Epithelial cell of proximal tubule (primary cell): ENCODE results near the gene EZH2. TPM values are rescaled to one million over a fixed set of nuclear protein-coding genes. Genes with fewer than 3 reads are reported as not detected.
A peak's percentile ranks its signal among the peaks of the same experiment; 100 is the strongest.

Experiments
- DNase-seq: peaks from one replicate; pipeline ENCODE4 v3.0.0-alpha.2; 2011; ENCODE audit warnings: low read depth
- H3K4me3 ChIP-seq: 2 replicates; pipeline ENCODE4 v1.5.1; 2011; ENCODE audit warnings: low read depth, mild to moderate bottlenecking, low read length
- total RNA-seq: library from RNA; depleted of rRNA; stranded (reverse); fragments of >200 nt; gene quantifications from 2 replicates; pipeline ENCODE4 v1.2.3, GENCODE V29; 2015
- TF ChIP-seq, protein P1 (sequence below): conservative IDR thresholded peaks from 2 replicates; pipeline ENCODE4 v1.5.1; 2012; ENCODE audit warnings: low read depth, mild to moderate bottlenecking, low read length

The EZH2 gene
- 24.9 and 26.5 TPM in 2 replicates for total RNA-seq

DNA sequence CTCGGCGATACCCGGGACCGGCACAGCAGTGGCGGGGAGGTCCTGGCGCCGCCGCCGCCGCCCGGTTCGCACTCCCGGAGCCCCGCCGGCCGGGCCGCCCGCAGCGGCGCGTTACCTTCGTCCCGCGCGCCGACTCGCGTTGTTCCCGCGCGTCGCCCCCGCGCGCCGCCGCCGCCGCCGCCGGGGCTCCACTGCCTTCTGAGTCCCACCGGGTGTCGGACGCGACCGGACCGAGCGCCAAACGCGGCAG is at the start of gene EZH2:
EZH2 (minus strand) TSS at position 243 of the 250 bp plus-strand sequence. CDS start 36,993 bp downstream, outside the sequence.
- DNase-seq: no peak
- TF ChIP-seq, protein P1, sequence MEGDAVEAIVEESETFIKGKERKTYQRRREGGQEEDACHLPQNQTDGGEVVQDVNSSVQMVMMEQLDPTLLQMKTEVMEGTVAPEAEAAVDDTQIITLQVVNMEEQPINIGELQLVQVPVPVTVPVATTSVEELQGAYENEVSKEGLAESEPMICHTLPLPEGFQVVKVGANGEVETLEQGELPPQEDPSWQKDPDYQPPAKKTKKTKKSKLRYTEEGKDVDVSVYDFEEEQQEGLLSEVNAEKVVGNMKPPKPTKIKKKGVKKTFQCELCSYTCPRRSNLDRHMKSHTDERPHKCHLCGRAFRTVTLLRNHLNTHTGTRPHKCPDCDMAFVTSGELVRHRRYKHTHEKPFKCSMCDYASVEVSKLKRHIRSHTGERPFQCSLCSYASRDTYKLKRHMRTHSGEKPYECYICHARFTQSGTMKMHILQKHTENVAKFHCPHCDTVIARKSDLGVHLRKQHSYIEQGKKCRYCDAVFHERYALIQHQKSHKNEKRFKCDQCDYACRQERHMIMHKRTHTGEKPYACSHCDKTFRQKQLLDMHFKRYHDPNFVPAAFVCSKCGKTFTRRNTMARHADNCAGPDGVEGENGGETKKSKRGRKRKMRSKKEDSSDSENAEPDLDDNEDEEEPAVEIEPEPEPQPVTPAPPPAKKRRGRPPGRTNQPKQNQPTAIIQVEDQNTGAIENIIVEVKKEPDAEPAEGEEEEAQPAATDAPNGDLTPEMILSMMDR: no peak
- peak within 1 kb of the TSS; percentile 76 for H3K4me3 ChIP-seq

DNA sequence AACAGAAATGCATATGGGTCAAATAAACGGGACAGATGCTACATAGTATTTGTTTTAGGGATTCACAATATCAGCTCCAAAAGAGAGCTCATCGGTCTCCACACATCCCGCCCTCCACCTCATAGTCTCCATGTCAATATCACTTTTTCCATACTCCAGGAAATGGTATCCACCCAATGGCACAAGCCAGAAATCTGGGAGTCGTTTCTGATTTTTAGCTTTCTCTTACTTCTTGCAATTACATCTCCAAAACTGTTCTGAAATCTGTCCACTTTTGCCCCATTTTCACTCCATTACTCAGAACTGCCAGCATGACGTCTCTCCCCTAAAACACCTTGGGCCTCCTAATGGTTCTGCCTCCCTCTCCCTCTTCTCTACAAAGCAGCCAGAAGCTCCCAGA is 47.4 kb upstream of the EZH2 start:
- no peak overlapping the region for H3K4me3 ChIP-seq
- no peak for DNase-seq
- TF ChIP-seq, protein P1: no peak

DNA sequence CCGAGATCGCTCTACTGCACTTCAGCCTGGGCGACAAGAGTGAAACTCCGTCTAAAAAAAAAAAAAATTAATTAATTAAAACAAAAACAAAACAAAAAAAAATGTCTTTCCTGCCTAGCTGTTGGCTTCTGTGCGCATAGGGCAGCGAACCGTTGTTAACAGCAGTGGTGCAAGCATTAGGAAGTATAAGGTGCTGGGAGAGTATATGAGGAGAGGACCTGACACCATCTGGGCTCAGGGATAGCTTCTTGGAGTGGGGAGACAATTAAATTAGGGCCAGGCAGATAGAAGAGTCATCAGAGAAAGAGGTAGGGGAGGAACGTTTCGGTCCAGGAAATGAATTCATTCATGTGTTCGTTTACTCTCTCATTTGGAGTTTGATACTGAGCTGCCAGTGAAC is 46.2 kb upstream of the EZH2 start:
- no peak for DNase-seq
- TF ChIP-seq, protein P1: no peak
- no peak overlapping the region for H3K4me3 ChIP-seq

DNA sequence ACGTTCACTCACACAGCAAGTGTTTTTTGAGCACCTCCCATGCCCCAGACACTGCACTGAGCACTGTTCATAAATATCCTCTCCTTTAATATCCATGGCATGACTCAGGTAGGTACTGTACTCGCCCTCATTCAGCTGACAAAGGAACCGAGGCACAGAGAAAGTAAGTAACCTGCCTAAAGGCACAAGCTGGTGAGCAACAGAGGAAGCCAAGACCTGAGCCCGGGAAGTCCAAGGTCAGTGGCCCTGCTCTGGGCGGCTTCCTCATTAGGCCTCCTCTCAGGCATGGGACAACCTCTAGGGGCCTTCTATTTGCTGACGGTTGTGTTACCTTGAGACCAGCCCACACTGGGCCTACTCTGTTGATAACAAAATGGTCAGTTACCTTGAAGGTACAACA is 45.1 kb upstream of the EZH2 start:
- no peak overlapping the region for H3K4me3 ChIP-seq
- DNase-seq: no peak
- TF ChIP-seq, protein P1: no peak

DNA sequence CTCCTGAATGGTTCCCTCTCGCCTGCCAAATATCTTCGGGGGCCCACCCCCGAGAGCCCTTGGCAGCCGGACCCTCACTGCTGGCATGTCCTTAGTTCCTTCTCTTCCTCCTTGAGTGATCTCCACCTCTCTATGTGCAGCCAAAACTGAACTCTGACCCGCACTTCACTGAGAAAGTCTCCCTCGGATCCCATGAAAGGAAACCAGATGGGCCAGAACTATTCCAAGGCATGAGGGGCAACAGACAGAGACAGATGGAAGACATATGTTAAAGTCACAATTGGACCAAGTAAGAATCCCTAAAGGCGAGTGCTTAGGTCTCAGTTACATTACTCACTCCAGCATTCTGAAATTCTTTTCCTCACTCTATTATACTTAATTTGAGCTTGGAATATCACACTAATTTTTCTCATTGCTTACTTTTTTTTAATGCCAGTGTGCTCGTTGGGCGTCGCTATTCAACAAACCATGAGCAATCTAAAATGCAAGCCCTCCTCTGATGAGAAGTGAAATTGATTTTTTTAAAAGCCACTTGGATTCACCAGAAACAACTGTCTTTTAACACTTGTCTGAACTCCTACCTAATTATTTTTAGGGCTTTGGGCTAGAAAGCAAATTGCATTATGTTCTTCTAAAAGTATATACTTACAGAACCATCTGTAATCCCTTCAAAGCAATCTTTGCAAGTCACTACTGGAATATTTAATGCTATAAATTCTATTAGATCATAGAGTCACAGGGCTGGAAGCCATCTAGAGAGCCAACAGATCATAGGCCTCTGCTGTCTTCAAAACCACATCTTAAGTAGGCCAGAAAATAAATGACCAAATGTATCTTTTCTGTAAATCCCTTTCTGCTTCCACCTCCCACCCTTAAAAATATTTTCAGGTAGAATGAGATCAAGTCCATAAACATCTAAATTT is 43.3 kb upstream of the EZH2 start:
- no peak overlapping the region for H3K4me3 ChIP-seq
- no peak for DNase-seq
- TF ChIP-seq, protein P1: no peak

DNA sequence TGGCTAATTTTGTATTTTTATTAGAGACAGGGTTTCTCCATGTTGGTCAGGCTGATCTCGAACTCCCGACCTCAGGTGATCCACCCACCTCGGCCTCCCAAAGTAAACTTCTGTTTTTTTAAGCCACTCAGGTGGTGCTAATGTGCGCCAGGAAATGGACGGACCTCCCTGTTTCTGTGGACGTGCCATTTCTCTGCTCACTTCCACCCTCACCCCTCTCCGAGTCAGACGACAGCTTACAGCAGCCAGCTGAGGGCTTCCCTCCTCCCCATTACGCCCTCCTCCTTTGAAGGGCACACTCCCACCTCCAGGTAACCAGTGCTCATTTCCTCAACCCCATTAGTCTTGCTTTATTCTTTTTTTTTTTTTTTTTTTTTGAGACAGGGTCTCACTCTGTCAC is 41.7 kb upstream of the EZH2 start:
- no peak for DNase-seq
- TF ChIP-seq, protein P1: no peak
- H3K4me3 ChIP-seq: no peak overlapping the region

DNA sequence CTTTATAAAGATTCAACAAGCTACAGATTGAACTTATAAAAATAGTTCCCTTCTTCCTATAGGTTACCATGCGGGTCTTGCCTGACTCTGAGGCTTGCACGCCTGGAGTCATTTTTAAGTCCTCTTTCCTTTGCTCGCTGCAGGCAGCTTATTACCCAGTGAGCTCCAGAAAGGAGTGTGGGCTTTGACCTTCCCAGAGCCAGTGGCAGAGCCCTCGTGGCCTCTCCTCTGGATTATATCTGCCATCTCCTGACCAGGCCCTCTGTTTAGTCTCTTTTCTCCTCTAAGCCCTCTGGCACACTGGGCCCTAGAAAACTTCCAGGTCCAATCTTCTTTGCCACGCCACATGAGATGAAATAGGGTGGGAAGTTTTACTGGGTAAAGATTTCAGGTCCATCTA is 39.9 kb upstream of the EZH2 start:
- no peak overlapping the region for H3K4me3 ChIP-seq
- DNase-seq: no peak
- TF ChIP-seq, protein P1: no peak
